AG10803 (cell line): ENCODE measurements around the gene ASPDH.

ENCODE experiments used
- DNase-seq: peaks from one replicate; pipeline ENCODE4 v3.0.0; 2010; ENCODE audit warnings: low read depth
- H3K4me3 ChIP-seq: 2 replicates; pipeline ENCODE4 v1.5.1; 2011; ENCODE audit warnings: mild to moderate bottlenecking, low read length, control low read depth
- CTCF ChIP-seq: conservative IDR thresholded peaks from 2 replicates; pipeline ENCODE4 v1.5.1; 2011; ENCODE audit warnings: mild to moderate bottlenecking, low read length, control low read depth, inconsistent platforms

Gene ASPDH

GRCh38 chr19:50498219-50499056, 15.3 kb downstream of the ASPDH start:
- no peak overlapping the region for H3K4me3 ChIP-seq
- no peak for DNase-seq
- no peak for TF ChIP-seq CTCF

GRCh38 chr19:50497022-50497405, 16.7 kb downstream of the ASPDH start:
- H3K4me3 ChIP-seq = no peak overlapping the region
- no peak for TF ChIP-seq CTCF
- no peak for DNase-seq

DNA sequence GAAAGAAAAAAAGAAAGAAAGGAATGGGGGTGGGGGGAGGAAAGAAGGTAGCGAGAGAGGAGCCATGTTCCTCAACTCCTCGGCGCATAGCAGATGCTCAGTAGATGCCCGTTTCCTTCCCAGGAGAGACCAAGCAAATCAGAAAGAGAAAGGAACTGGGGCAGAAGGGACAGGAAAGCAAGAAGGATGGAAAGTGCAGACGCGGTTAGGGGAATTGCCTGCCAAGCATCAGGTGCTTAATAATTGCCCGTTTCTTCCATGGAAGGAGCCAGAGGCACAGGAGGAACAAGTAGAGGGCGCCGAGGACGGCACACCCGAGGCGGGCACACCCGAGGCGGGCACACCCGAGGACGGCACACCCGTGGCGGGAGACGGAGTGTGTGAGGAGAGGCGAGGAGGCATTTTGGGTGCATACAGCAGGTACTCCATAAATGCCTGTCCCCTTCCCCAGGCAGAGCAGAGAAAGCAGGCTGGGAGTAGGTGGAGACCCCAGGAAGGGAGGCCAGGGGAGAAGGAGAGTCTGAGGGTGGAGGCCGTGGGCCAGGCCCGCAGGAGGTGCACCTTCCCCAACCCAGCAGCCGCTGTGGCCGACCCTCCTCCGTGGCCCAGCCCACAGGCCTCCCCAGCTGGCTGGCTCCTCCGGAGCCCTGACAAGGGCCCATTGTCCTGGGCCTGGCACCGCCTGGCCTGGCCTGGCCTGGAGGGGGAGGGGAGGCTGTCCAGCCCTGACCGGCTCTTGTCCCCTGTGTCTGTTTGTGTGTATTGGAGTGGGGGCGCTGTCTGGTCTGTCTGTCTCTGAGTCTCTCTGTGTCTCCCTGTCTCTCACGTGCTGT, 17.3 kb downstream of the ASPDH start:
- no peak overlapping the region for H3K4me3 ChIP-seq
- TF ChIP-seq CTCF = no peak
- no peak for DNase-seq

- TF ChIP-seq CTCF = no peak
- DNase-seq = no peak
- no peak overlapping the region for H3K4me3 ChIP-seq
Observed at GRCh38 chr19:50495020-50495531, 18.6 kb downstream of the ASPDH start.

GRCh38 chr19:50494186-50495019, 19.3 kb downstream of the ASPDH start:
- TF ChIP-seq CTCF = no peak
- no peak for DNase-seq
- no peak overlapping the region for H3K4me3 ChIP-seq

DNA sequence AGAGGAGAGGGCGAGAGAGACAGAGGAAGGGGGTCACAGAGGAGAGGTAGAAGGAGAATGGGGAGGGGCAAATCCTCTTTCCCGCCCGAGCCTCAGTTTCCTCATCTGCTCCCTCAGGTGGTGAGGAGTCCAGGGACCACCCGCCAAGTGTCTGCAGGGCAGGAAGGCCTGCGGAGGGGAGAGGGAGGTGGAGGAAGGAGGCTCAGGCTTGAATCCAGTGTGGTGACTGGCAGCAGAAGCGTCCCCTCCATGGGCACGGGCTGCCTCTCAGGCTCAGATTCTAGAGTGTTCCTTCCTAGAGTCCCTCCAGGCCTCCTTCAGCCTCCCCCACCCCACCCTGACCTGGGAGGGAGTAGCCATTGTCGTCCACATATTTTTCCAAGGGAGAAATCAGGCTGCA, 20.5 kb downstream of the ASPDH start:
- no peak overlapping the region for H3K4me3 ChIP-seq
- TF ChIP-seq CTCF = no peak
- DNase-seq = no peak
